GM12878 (cell line): ENCODE measurements around the gene SIRT7.

Source experiments
- EP300 ChIP-seq, 2 experiments: fragments of 150-350 bp in 1 of 2; IDR thresholded peaks; 2 replicates each; pipeline ENCODE4 v1.6.1; 2011 to 2012; ENCODE audit warnings: low read depth in 2 of 2, low read length in 2 of 2, borderline replicate concordance in 1 of 2, improper control_type of control experiment in 1 of 2, inconsistent platforms in 1 of 2; ENCODE audit not compliant: control insufficient read depth in 1 of 2
- FOXM1 ChIP-seq: IDR thresholded peaks from 2 replicates; pipeline ENCODE4 v1.6.1; 2012; ENCODE audit warnings: low read depth, mild to moderate bottlenecking, inconsistent platforms, low read length, moderate library complexity
- GABPA ChIP-seq: IDR thresholded peaks from 2 replicates; pipeline ENCODE4 v1.6.1; 2014; ENCODE audit warnings: antibody characterized with exemption, low read depth, mild to moderate bottlenecking, inconsistent platforms
- POLR2A ChIP-seq: IDR thresholded peaks from 2 replicates; pipeline ENCODE4 v1.6.1; 2011; ENCODE audit warnings: low read depth, mild to moderate bottlenecking, low read length
- RAD21 ChIP-seq: IDR thresholded peaks from 2 replicates; pipeline ENCODE4 v1.6.1; 2011; ENCODE audit warnings: mild to moderate bottlenecking, low read depth, low read length, moderate library complexity; ENCODE audit not compliant: insufficient read depth
- SMARCA5 ChIP-seq: fragments of 450-650 bp; IDR thresholded peaks from 2 replicates; pipeline ENCODE4 v1.6.1; 2017; ENCODE audit warnings: mild to moderate bottlenecking
- SREBF2 ChIP-seq: IDR thresholded peaks from 2 replicates; pipeline ENCODE4 v1.6.1; 2012; ENCODE audit warnings: mild to moderate bottlenecking, low read length
- ZNF274 ChIP-seq: IDR thresholded peaks from one replicate; pipeline ENCODE4 v1.8.0; 2011; ENCODE audit not compliant: insufficient read length, insufficient read depth
- ZNF384 ChIP-seq: IDR thresholded peaks from 2 replicates; pipeline ENCODE4 v1.6.1; 2012; ENCODE audit warnings: low read depth, mild to moderate bottlenecking, low read length, improper control_type of control experiment, borderline replicate concordance
- ZNF687 ChIP-seq: fragments of 450-650 bp; IDR thresholded peaks from 2 replicates; pipeline ENCODE4 v1.6.1; 2017; ENCODE audit warnings: mild to moderate bottlenecking, moderate library complexity
- TF ChIP-seq, protein P1 (sequence below), 3 experiments: IDR thresholded peaks in 2 of 3; conservative IDR thresholded peaks in 1 of 3; 2 replicates each; pipeline ENCODE4 v1.5.1; 2011; ENCODE audit warnings: low read depth in 3 of 3, low read length in 3 of 3, mild to moderate bottlenecking in 3 of 3, control low read depth in 2 of 3, moderate library complexity in 2 of 3, inconsistent platforms in 1 of 3, mixed read lengths in 1 of 3; ENCODE audit not compliant: control insufficient read depth in 2 of 3, insufficient read depth in 1 of 3; ENCODE audit errors: extremely low read depth in 1 of 3
- TF ChIP-seq, protein P2 (sequence below): IDR thresholded peaks from 2 replicates; pipeline ENCODE4 v1.6.1; 2011; ENCODE audit warnings: low read depth, low read length, improper control_type of control experiment, borderline replicate concordance
- TF ChIP-seq, protein P3 (sequence below): fragments of 450-650 bp; IDR thresholded peaks from 2 replicates; pipeline ENCODE4 v1.6.1; 2014; ENCODE audit warnings: mild to moderate bottlenecking
- TF ChIP-seq, protein P4 (sequence below): fragments of 150-350 bp; IDR thresholded peaks from 2 replicates; pipeline ENCODE4 v1.6.1; 2016; ENCODE audit warnings: low read depth, low read length

GRCh38 chr17:81909966-81910839 lies 7.8 kb downstream of the SIRT7 start:
- TF ChIP-seq SREBF2 (no peak), ZNF687 (no peak), SMARCA5 (no peak), GABPA (no peak), POLR2A (no peak), ZNF384 (no peak), RAD21 (no peak), EP300 (IDR thresholded peaks at IDR 0.05; ENCODE audit: borderline replicate concordance in 1 of 2, control insufficient read depth in 1 of 2, low read depth in 2 of 2, low read length in 2 of 2) (no peak), FOXM1 (no peak), ZNF274 (no peak)
- TF ChIP-seq, protein P1, sequence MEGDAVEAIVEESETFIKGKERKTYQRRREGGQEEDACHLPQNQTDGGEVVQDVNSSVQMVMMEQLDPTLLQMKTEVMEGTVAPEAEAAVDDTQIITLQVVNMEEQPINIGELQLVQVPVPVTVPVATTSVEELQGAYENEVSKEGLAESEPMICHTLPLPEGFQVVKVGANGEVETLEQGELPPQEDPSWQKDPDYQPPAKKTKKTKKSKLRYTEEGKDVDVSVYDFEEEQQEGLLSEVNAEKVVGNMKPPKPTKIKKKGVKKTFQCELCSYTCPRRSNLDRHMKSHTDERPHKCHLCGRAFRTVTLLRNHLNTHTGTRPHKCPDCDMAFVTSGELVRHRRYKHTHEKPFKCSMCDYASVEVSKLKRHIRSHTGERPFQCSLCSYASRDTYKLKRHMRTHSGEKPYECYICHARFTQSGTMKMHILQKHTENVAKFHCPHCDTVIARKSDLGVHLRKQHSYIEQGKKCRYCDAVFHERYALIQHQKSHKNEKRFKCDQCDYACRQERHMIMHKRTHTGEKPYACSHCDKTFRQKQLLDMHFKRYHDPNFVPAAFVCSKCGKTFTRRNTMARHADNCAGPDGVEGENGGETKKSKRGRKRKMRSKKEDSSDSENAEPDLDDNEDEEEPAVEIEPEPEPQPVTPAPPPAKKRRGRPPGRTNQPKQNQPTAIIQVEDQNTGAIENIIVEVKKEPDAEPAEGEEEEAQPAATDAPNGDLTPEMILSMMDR (IDR thresholded peaks at IDR 0.05 in 2 of 3, conservative IDR thresholded peaks at IDR 0.05 in 1 of 3; ENCODE audit: control insufficient read depth in 2 of 3, extremely low read depth in 1 of 3, insufficient read depth in 1 of 3, low read depth in 3 of 3, low read length in 3 of 3): no peak
- TF ChIP-seq, protein P2, sequence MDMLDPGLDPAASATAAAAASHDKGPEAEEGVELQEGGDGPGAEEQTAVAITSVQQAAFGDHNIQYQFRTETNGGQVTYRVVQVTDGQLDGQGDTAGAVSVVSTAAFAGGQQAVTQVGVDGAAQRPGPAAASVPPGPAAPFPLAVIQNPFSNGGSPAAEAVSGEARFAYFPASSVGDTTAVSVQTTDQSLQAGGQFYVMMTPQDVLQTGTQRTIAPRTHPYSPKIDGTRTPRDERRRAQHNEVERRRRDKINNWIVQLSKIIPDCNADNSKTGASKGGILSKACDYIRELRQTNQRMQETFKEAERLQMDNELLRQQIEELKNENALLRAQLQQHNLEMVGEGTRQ: no peak
- TF ChIP-seq, protein P3, sequence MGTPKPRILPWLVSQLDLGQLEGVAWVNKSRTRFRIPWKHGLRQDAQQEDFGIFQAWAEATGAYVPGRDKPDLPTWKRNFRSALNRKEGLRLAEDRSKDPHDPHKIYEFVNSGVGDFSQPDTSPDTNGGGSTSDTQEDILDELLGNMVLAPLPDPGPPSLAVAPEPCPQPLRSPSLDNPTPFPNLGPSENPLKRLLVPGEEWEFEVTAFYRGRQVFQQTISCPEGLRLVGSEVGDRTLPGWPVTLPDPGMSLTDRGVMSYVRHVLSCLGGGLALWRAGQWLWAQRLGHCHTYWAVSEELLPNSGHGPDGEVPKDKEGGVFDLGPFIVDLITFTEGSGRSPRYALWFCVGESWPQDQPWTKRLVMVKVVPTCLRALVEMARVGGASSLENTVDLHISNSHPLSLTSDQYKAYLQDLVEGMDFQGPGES: no peak
- TF ChIP-seq, protein P4, sequence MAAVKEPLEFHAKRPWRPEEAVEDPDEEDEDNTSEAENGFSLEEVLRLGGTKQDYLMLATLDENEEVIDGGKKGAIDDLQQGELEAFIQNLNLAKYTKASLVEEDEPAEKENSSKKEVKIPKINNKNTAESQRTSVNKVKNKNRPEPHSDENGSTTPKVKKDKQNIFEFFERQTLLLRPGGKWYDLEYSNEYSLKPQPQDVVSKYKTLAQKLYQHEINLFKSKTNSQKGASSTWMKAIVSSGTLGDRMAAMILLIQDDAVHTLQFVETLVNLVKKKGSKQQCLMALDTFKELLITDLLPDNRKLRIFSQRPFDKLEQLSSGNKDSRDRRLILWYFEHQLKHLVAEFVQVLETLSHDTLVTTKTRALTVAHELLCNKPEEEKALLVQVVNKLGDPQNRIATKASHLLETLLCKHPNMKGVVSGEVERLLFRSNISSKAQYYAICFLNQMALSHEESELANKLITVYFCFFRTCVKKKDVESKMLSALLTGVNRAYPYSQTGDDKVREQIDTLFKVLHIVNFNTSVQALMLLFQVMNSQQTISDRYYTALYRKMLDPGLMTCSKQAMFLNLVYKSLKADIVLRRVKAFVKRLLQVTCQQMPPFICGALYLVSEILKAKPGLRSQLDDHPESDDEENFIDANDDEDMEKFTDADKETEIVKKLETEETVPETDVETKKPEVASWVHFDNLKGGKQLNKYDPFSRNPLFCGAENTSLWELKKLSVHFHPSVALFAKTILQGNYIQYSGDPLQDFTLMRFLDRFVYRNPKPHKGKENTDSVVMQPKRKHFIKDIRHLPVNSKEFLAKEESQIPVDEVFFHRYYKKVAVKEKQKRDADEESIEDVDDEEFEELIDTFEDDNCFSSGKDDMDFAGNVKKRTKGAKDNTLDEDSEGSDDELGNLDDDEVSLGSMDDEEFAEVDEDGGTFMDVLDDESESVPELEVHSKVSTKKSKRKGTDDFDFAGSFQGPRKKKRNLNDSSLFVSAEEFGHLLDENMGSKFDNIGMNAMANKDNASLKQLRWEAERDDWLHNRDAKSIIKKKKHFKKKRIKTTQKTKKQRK: no peak
